DOHH2 (cell line): ENCODE measurements around the gene SRF.

Experiments used
- CTCF ChIP-seq: fragments of 200-600 bp; sonication (generic); IDR thresholded peaks from one replicate; pipeline ENCODE4 v1.5.1; 2014; ENCODE audit warnings: antibody characterized with exemption, mild to moderate bottlenecking, low read depth, low read length; ENCODE audit not compliant: poor library complexity, severe bottlenecking
- EZH2phosphoT487 ChIP-seq: fragments of 200-600 bp; sonication (generic); IDR thresholded peaks from 2 replicates; pipeline ENCODE4 v1.6.1; 2017; ENCODE audit warnings: borderline replicate concordance, mild to moderate bottlenecking, antibody characterized with exemption, low read length, moderate library complexity, mixed read lengths

- no peak for TF ChIP-seq CTCF
- TF ChIP-seq EZH2phosphoT487, result no peak
Measured at GRCh38 chr6:43178951-43179830, 8.1 kb downstream of the SRF start.
